GM21825 (cell line): ENCODE measurements around the gene TEDC1.

Source experiments
- ATAC-seq: cut with Tn5 transposase; IDR thresholded peaks from one replicate; pipeline ENCODE4 v1.9.1; 2021; ENCODE audit warnings: mild to moderate bottlenecking, moderate library complexity; ENCODE audit not compliant: unreplicated experiment

TEDC1 gene

GRCh38 chr14:105490572-105491365 lies at the start of gene TEDC1:
Gene TEDC1 (plus strand): TSS chr14:105491246. CDS start chr14:105491376, 130 bp downstream.
- peak; percentile 54 for ATAC-seq

DNA sequence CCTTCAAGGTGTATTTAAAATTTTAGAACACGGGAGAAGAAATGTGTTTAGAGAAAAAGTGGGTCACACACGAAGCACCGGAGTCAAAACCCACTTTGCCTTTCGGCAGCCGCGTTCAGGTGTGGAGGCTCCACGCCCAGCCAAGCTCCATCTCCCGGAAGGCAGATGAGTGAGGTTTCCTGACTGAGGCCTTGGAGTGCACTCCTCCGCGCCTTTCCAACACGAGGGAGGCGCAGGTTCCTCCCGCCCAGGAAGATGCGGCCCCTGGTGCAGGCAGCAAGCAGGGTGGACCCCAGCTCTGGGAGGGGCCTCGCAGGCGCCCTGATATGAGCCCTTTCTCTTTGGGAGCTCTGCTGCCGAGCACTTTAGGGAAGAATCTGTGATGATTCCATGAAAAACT lies 48.9 kb upstream of the TEDC1 start:
- no peak for ATAC-seq

DNA sequence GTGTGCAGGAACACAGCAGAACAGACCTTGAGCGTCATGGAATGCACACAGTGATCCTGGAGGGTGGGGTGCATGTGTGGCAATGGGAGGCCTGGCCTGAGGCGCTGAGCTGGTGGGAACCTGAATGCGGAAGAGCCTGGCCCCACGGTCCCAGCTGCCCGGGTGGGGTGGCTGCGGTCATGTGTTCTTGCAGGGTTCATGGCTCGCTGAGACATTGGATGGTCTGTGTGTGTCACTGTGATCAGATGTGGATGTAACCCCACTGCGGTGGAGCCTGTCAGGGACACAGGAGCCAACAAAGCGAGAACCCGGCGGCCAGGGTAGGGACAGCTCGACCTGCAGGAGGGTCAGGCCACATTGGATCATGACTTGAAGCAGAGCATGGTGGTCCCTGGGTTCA lies 48.2 kb upstream of the TEDC1 start:
- ATAC-seq, result no peak

- ATAC-seq, result no peak
Measured at GRCh38 chr14:105444859-105445258, 46.2 kb upstream of the TEDC1 start.

DNA sequence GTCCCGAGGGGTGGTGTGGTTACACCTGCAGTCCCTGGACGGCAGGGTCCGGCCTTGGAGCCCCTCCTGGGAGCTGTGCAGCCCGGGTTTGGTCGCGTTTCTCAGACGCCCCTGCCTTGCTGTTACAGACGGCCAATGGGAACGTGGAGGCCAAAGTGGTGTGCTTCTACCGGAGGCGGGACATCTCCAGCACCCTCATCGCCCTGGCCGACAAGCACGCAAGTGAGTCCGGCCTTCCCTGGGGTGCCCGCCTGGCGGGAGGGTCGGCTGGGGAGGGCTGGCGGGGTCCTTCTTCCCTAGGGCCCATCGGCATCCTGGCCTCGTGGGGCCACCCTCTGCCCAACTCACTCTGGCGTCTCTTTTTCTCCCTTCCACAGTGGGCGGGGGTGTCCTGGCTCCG lies 45.8 kb upstream of the TEDC1 start:
- no peak for ATAC-seq

GRCh38 chr14:105445901-105446845 lies 44.9 kb upstream of the TEDC1 start:
- ATAC-seq, result no peak

- ATAC-seq, result no peak
Measured at GRCh38 chr14:105446971-105447370, 44.1 kb upstream of the TEDC1 start.

DNA sequence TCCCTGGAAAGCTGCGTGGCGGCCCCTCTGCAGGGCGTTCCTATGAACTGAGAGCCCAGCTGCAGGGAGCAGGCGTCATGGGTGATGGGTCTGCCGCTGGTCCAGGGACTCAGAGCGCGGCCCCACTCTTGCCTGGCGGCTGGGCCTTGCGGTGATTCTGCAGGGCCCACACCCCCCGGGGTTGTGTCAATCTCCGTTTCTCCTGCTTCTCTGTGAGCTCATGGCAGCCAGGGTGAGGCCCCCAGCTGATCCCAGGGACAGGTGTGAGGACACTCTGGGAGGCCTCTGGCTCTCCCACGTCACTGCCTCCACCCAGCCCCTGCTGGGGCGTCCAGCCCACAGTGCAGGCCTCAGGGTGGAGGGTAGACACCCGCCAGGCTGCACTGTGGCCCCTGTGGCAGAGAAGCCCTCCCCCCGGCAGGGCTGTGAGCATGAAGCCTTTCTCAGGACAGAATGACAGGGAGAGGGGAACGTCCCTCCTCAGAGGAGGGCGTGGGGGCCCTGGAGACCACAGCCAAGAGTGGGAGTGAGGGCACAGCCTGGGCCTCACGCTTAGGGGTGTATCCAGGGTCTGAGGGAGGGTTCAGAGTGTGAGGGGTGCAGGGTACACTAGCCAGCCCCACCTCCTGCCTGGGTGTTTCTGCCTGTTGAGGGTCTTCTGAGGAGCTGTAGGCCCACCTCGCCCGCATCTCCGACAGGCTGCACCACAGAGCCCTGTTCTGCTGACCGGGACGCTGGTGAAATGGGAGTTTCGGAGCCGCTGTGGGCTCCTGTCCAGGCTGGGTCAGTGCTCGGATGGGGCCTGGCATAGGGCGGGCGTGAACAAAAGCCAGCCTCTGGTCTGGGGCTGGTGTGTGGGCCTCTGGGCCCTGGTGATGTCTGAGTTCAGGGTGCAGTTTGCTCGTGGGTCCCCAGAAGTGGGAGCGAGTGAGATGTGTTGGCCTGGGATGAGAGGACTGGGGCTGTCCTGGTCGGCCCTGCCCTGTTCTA lies 43.1 kb upstream of the TEDC1 start:
- no peak for ATAC-seq

DNA sequence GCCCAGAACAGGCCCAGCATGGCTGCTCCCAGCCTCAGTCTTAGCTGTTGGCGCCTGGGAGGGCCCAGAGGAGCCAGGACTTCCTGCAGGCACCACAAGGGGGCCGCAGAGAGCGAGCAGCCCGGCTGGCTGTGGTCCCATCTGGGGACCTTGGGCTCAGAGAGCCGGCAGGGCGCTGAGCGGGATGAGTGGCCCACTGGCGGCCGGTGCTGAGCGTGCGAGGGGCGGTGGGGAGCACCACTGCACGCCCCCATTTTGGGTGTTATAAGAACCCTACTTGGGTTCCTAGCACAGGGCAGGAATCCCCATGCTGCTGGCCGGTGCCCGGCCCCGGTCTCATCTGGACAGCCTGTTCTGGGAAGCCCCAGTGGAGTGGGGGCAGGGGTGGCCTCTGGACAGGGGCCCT lies 42.3 kb upstream of the TEDC1 start:
- no peak for ATAC-seq

DNA sequence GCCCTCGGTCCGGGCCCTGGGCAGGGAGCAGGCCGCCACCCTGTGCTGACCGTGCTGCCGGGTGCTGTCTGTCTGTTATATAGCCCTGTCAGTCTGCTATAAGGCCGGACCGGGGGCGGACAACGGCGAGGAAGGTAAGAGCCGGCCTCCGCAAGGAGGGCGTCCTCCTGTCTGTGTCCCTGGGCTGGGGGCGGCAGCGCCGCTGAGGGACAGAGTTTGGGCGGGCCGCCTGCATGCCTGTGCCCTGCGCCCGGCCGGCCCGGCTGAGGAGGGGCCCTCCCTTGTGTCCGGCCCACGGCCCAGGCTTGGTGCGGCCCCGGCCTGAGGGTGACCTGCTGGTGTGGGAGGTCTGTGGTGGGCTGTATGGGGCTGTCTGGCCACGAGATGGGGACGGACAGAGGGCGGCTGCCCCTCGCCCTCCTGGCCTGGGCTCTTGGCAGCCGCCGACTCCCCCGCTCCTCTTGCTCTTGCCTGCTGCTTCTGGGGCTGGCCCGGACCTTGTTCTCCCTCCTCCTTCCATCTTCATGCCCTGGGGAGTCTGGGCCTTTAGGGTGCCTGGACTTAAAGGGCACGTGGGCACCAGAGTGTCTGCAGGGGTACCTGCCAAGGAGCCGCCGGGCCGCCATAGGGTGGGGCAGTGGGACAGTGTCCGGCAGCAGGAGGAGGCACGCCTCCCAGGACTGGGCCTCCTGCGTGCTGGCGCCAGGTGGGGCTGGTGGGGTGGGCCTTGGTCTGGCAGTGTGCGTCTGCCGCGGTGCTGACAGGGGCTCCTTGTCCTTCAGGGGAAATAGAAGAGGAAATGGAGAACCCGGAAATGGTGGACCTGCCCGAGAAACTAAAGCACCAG lies 41.5 kb upstream of the TEDC1 start:
- no peak for ATAC-seq

GRCh38 chr14:105450123-105450505 lies 40.9 kb upstream of the TEDC1 start:
- no peak for ATAC-seq

DNA sequence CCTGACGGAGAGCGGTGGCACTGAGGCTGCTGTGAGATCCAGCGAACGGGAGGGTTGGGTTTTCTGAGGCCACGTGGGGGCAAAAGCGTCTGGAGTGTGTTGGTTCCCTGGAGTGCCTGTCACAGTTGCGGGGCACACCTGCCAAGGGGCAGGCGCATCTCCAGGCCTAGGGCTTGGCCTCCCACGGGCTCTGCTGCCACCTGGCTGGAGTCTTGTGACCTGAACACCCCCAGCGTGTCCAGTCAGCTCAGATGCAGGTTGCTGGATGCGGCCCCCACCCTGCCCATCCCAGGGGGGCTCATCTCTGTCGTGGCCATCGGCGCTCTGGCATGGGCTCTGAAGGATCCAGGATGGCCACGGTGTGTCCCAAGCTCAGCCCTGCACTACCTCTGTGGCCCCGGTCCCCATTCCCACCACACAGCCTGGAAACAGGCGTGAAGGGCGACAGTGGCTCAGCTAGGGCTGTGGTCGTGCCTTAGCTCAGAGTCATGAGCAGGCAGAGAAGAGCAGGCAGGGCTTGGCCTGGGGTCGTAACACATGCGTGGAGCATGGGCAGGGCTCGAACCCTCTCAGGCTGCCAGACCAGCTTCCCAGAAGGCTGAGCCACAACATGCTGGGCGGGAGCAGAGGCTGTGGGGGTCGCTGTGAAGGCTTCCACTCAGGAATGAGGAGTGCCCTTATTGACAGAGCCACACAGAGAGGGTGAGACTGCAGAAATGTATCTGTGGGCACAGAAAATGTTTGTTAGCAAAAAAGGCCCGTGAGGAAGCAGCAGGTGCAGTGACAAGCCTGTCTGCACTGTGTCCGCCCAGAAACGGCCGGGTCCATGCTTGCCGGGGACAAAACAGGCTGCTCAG lies 40.0 kb upstream of the TEDC1 start:
- ATAC-seq, result no peak

- ATAC-seq, result no peak
Measured at GRCh38 chr14:105452963-105453362, 38.1 kb upstream of the TEDC1 start.

GRCh38 chr14:105453847-105454246 lies 37.2 kb upstream of the TEDC1 start:
- no peak for ATAC-seq

GRCh38 chr14:105455086-105455640 lies 35.9 kb upstream of the TEDC1 start:
- ATAC-seq, result no peak

DNA sequence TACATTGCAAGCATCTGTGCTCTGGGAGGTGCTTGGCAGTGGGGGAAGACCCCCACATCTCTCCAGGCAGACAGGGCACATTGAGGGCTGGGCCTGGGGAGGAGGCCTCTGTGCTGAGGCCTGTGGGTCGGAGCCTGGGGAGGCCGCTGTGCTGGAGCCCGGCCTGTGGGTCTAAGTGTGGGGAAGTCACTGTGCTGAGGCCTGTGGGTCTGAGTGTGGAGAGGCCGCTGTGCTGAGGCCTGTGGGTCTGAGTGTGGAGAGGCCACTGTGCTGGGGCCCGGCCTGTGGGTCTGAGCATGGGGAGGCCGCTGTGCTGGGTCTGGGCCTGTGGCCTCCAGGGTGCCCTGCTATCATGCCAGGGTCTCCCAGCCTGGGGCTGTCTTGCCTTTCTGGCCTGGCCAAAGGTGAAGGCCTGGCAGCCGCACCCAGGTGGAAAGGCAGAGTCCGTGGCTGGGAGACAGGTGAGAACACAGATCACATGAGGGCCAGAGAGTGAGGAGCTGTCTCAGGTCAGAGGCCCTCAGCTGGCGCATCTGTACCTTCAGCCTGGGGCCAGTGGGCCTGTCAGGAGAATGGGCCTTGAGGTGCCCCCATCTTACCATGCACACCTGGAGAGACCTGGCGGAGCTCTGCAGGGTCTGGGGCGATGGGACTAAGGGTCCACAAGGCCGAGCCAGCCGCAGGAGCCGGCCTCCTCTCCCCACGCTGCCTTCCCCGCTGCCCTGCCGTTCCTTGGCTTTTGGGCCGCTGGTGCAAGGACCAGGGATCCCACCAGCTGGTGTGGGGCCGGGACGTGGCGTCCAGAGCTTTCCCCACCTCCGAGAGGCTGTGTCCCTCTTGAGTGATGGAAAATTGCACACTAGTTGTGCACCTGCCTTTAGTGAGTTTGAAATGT lies 35.0 kb upstream of the TEDC1 start:
- no peak for ATAC-seq

DNA sequence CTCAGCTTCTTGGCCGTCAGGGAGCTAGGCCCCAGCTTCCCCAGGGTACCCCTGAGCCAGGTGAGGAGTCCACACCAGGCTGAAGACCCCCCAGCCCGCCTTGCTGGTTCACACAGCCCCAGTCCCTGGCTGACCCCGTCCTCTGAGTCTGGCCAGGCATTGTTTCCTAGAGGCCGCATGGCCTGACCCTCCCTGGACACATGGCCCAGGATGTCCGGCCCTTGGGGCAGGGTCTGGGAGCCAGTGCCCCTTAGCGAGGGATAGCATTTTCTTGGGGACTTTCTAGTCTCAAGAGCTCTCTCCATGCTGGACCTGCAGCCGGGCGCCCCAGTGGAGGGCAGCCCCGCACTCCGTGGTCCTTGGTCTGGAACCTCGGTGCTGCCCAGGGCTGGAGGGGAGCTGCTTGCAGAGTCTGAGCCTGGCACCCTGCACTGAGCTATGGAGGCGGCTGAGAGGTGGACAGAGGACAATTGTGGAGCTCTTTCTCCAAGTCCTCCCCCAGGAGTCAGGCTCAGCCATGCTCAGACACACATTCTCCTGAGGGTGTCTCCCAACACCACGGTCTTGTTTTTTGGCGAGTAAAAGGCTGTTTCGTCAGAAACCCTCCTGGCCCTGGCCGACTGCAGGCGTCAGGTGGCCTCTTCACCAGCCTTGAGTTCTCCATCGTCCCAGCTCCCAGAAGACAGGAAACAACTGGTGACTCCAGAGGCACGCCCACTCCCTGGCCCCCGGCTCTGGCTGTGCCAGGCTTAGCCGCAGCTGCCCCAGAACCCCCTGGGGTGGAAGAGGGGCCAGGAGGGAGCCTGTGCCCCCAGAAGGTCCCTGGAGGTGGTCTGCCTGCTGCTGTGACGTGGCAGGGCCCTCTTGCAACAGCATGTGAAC lies 34.1 kb upstream of the TEDC1 start:
- ATAC-seq, result no peak
